GM12878 (cell line): ENCODE data around the gene NUP50.

Source experiments
- ATF3 ChIP-seq: IDR thresholded peaks from 2 replicates; pipeline ENCODE4 v1.6.1; 2011; ENCODE audit warnings: low read depth, mild to moderate bottlenecking, low read length, moderate library complexity, borderline replicate concordance; ENCODE audit errors: extremely low read depth
- BCLAF1 ChIP-seq: fragments of 450-650 bp; IDR thresholded peaks from 2 replicates; pipeline ENCODE4 v1.6.1; 2017; ENCODE audit warnings: antibody characterized with exemption, mild to moderate bottlenecking, moderate library complexity
- CTCF ChIP-seq, 3 experiments: IDR thresholded peaks in 2 of 3; conservative IDR thresholded peaks in 1 of 3; 2 replicates each; pipeline ENCODE4 v1.5.1; 2011; ENCODE audit warnings: low read depth in 3 of 3, low read length in 3 of 3, mild to moderate bottlenecking in 3 of 3, control low read depth in 2 of 3, moderate library complexity in 2 of 3, inconsistent platforms in 1 of 3, mixed read lengths in 1 of 3; ENCODE audit not compliant: control insufficient read depth in 2 of 3, insufficient read depth in 1 of 3; ENCODE audit errors: extremely low read depth in 1 of 3
- EP300 ChIP-seq, 2 experiments: fragments of 150-350 bp in 1 of 2; IDR thresholded peaks; 2 replicates each; pipeline ENCODE4 v1.6.1; 2011 to 2012; ENCODE audit warnings: low read depth in 2 of 2, low read length in 2 of 2, borderline replicate concordance in 1 of 2, improper control_type of control experiment in 1 of 2, inconsistent platforms in 1 of 2; ENCODE audit not compliant: control insufficient read depth in 1 of 2
- KLF5 ChIP-seq: fragments of 450-650 bp; IDR thresholded peaks from 2 replicates; pipeline ENCODE4 v1.6.1; 2014; ENCODE audit warnings: mild to moderate bottlenecking; ENCODE audit not compliant: partially characterized antibody
- MLLT1 ChIP-seq: fragments of 450-650 bp; IDR thresholded peaks from 2 replicates; pipeline ENCODE4 v1.6.1; 2016; ENCODE audit warnings: mild to moderate bottlenecking
- NFIC ChIP-seq: IDR thresholded peaks from 2 replicates; pipeline ENCODE4 v1.6.1; 2012; ENCODE audit warnings: low read depth, mild to moderate bottlenecking, inconsistent platforms, low read length, moderate library complexity
- POLR2AphosphoS5 ChIP-seq: IDR thresholded peaks from 2 replicates; pipeline ENCODE4 v1.6.1; 2011; ENCODE audit warnings: mild to moderate bottlenecking, low read length, inconsistent platforms
- YY1 ChIP-seq: IDR thresholded peaks from 2 replicates; pipeline ENCODE4 v1.6.1; 2011; ENCODE audit warnings: low read depth, mild to moderate bottlenecking, low read length
- ZSCAN29 ChIP-seq: fragments of 450-650 bp; IDR thresholded peaks from 2 replicates; pipeline ENCODE4 v1.6.1; 2017; ENCODE audit warnings: mild to moderate bottlenecking, moderate library complexity
- ZZZ3 ChIP-seq: IDR thresholded peaks from 2 replicates; pipeline ENCODE4 v1.6.1; 2011; ENCODE audit warnings: low read depth; ENCODE audit not compliant: control insufficient read depth, insufficient read length

GRCh38 chr22:45195616-45196015 is 31.9 kb downstream of the NUP50 start:
- no peak for TF ChIP-seq POLR2AphosphoS5
- TF ChIP-seq EP300 (IDR thresholded peaks at IDR 0.05; ENCODE audit: borderline replicate concordance in 1 of 2, control insufficient read depth in 1 of 2, low read depth in 2 of 2, low read length in 2 of 2), result no peak
- TF ChIP-seq NFIC, result no peak
- no peak for TF ChIP-seq ATF3
- no peak for TF ChIP-seq BCLAF1
- no peak for TF ChIP-seq YY1
- TF ChIP-seq CTCF (IDR thresholded peaks at IDR 0.05 in 2 of 3, conservative IDR thresholded peaks at IDR 0.05 in 1 of 3; ENCODE audit: control insufficient read depth in 2 of 3, extremely low read depth in 1 of 3, insufficient read depth in 1 of 3, low read depth in 3 of 3, low read length in 3 of 3), result no peak
- no peak for TF ChIP-seq ZZZ3
- TF ChIP-seq MLLT1, result no peak
- no peak for TF ChIP-seq KLF5
- no peak for TF ChIP-seq ZSCAN29
